H9 (cell line): ENCODE measurements around the gene RRP12. TPM values are rescaled to one million over a fixed set of nuclear protein-coding genes. Genes with fewer than 3 reads are reported as not detected.

ENCODE experiments used
- DNase-seq: peaks from one replicate; pipeline ENCODE4 v3.0.0-alpha.2; 2017
- H2AFZ ChIP-seq: one replicate; pipeline ENCODE4 v1.6.1; 2013; ENCODE audit warnings: mild to moderate bottlenecking, low read length, control low read depth, moderate library complexity
- H2AK5ac ChIP-seq: 2 replicates; pipeline ENCODE4 v1.6.1; 2013; ENCODE audit warnings: low read length, control low read depth, mixed read lengths; ENCODE audit not compliant: insufficient read length
- H2BK120ac ChIP-seq: one replicate; pipeline ENCODE4 v1.6.1; 2013; ENCODE audit warnings: low read depth, mild to moderate bottlenecking, low read length, control low read depth, inconsistent platforms; ENCODE audit not compliant: poor library complexity, severe bottlenecking
- H2BK12ac ChIP-seq: 2 replicates; pipeline ENCODE4 v1.6.1; 2013; ENCODE audit warnings: low read length, control low read depth, mixed read lengths, low read depth; ENCODE audit not compliant: insufficient read length
- H2BK15ac ChIP-seq: 2 replicates; pipeline ENCODE4 v1.6.1; 2013; ENCODE audit warnings: low read depth, low read length, control low read depth
- H2BK20ac ChIP-seq: one replicate; pipeline ENCODE4 v1.6.1; 2013; ENCODE audit warnings: low read depth, mild to moderate bottlenecking, low read length, control low read depth, inconsistent platforms; ENCODE audit not compliant: poor library complexity, severe bottlenecking
- H2BK5ac ChIP-seq: 2 replicates; pipeline ENCODE4 v1.6.1; 2013; ENCODE audit warnings: low read length, control low read depth, mixed read lengths; ENCODE audit not compliant: insufficient read length
- H3K14ac ChIP-seq: 2 replicates; pipeline ENCODE4 v1.6.1; 2013; ENCODE audit warnings: low read length, control low read depth; ENCODE audit not compliant: insufficient read depth
- H3K18ac ChIP-seq: 2 replicates; pipeline ENCODE4 v1.6.1; 2013; ENCODE audit warnings: low read depth, mild to moderate bottlenecking, mixed read lengths, low read length, control low read depth; ENCODE audit not compliant: insufficient read length
- H3K23ac ChIP-seq: 2 replicates; pipeline ENCODE4 v1.6.1; 2013; ENCODE audit warnings: low read length, control low read depth, mixed read lengths, low read depth; ENCODE audit not compliant: insufficient read length
- H3K23me2 ChIP-seq: 2 replicates; pipeline ENCODE4 v1.6.1; 2013; ENCODE audit warnings: low read depth, mild to moderate bottlenecking, mixed read lengths, low read length, control low read depth; ENCODE audit not compliant: insufficient read length, poor library complexity, severe bottlenecking
- H3K27ac ChIP-seq: 2 replicates; pipeline ENCODE4 v1.5.1; 2013; ENCODE audit warnings: low read length, control low read depth, mixed read lengths, low read depth; ENCODE audit not compliant: insufficient read length
- H3K27me3 ChIP-seq: 2 replicates; pipeline ENCODE4 v1.6.1; 2013; ENCODE audit warnings: low read length, control low read depth, inconsistent platforms; ENCODE audit not compliant: insufficient read depth
- H3K4ac ChIP-seq: 2 replicates; pipeline ENCODE4 v1.6.1; 2013; ENCODE audit warnings: low read depth, mild to moderate bottlenecking, control low read depth, inconsistent platforms, low read length, moderate library complexity
- H3K4me1 ChIP-seq: 2 replicates; pipeline ENCODE4 v1.6.1; 2013; ENCODE audit warnings: low read length, control low read depth, inconsistent platforms; ENCODE audit not compliant: insufficient read depth
- H3K4me2 ChIP-seq: 2 replicates; pipeline ENCODE4 v1.6.1; 2013; ENCODE audit warnings: low read length, control low read depth, mixed read lengths; ENCODE audit not compliant: insufficient read length, insufficient read depth
- H3K56ac ChIP-seq: 2 replicates; pipeline ENCODE4 v1.6.1; 2013; ENCODE audit warnings: low read depth, mild to moderate bottlenecking, mixed read lengths, low read length, control low read depth; ENCODE audit not compliant: insufficient read length
- H3K79me1 ChIP-seq: 2 replicates; pipeline ENCODE4 v1.6.1; 2013; ENCODE audit warnings: low read depth, mild to moderate bottlenecking, moderate library complexity, low read length, control low read depth, inconsistent platforms; ENCODE audit not compliant: insufficient read depth, poor library complexity, severe bottlenecking
- H3K79me2 ChIP-seq: 2 replicates; pipeline ENCODE4 v1.6.1; 2013; ENCODE audit warnings: low read length, control low read depth, inconsistent platforms; ENCODE audit not compliant: insufficient read depth
- H3K9ac ChIP-seq: 2 replicates; pipeline ENCODE4 v1.6.1; 2013; ENCODE audit warnings: low read length, control low read depth, mixed read lengths; ENCODE audit not compliant: insufficient read length; ENCODE audit errors: extremely low read depth
- H3K9me3 ChIP-seq: one replicate; pipeline ENCODE4 v1.6.1; 2013; ENCODE audit warnings: low read depth, low read length, inconsistent platforms; ENCODE audit not compliant: control insufficient read depth
- H3T11ph ChIP-seq: one replicate; pipeline ENCODE4 v1.6.1; 2013; ENCODE audit warnings: mild to moderate bottlenecking, low read length, control low read depth, inconsistent platforms
- H4K20me1 ChIP-seq: one replicate; pipeline ENCODE4 v1.6.1; 2013; ENCODE audit not compliant: control insufficient read depth, insufficient read length, insufficient read depth
- H4K5ac ChIP-seq: 2 replicates; pipeline ENCODE4 v1.6.1; 2013; ENCODE audit warnings: low read depth, mild to moderate bottlenecking, mixed read lengths, low read length, control low read depth; ENCODE audit not compliant: insufficient read length
- H4K8ac ChIP-seq: replicated peaks from 2 replicates; pipeline ENCODE4 v1.6.1; 2013; ENCODE audit warnings: low read length, control low read depth, mixed read lengths, low read depth; ENCODE audit not compliant: insufficient read length
- H4K91ac ChIP-seq: 2 replicates; pipeline ENCODE4 v1.6.1; 2013; ENCODE audit warnings: low read depth, mild to moderate bottlenecking, moderate library complexity, mixed read lengths, low read length, control low read depth; ENCODE audit not compliant: insufficient read length
- H3K27ac Mint-ChIP-seq, 3 experiments: 2 replicates in 2 of 3; 3 replicates in 1 of 3; pipeline ENCODE4 v1.8.0; 2020 to 2021; ENCODE audit warnings: mixed read lengths in 3 of 3, mild to moderate bottlenecking in 1 of 3, moderate library complexity in 1 of 3
- H3K27me3 Mint-ChIP-seq: 2 replicates; pipeline ENCODE4 v1.8.0; 2021; ENCODE audit warnings: low read depth, mild to moderate bottlenecking, moderate library complexity, mixed read lengths
- H3K36me3 Mint-ChIP-seq, 3 experiments: 2 replicates in 2 of 3; 3 replicates in 1 of 3; pipeline ENCODE4 v1.8.0; 2020 to 2021; ENCODE audit warnings: low read depth in 3 of 3, mixed read lengths in 3 of 3; ENCODE audit not compliant: insufficient read depth in 1 of 3
- H3K4me1 Mint-ChIP-seq, 2 experiments: 2 replicates each; pipeline ENCODE4 v1.8.0; 2020; ENCODE audit warnings: mixed read lengths in 2 of 2
- H3K4me3 Mint-ChIP-seq, 2 experiments: 2 replicates in 1 of 2; 3 replicates in 1 of 2; pipeline ENCODE4 v1.8.0; 2020 to 2021; ENCODE audit warnings: mild to moderate bottlenecking in 2 of 2, mixed read lengths in 2 of 2, moderate library complexity in 1 of 2
- H3K9me3 Mint-ChIP-seq, 2 experiments: 2 replicates in 1 of 2; 3 replicates in 1 of 2; pipeline ENCODE4 v1.8.0; 2020; ENCODE audit warnings: mild to moderate bottlenecking in 2 of 2, mixed read lengths in 2 of 2, moderate library complexity in 1 of 2
- CTCF ChIP-seq: fragments of 200-600 bp; sonication (generic); conservative IDR thresholded peaks from 3 replicates; pipeline ENCODE4 v1.8.0; 2021; ENCODE audit warnings: antibody characterized with exemption, mild to moderate bottlenecking
- WGBS: extraction: QIAGEN DNeasy Blood & Tissue Kit; methylation state at CpG from one replicate; pipeline ENCODE4 v1.1.7; 2013; ENCODE audit warnings: missing lambda C conversion rate, low lambda C conversion rate, mixed read lengths; ENCODE audit not compliant: insufficient read length; ENCODE audit errors: extremely low coverage; 5-methylcytosine and 5-hydroxymethylcytosine counted together
- total RNA-seq: library from RNA; stranded (reverse); gene quantifications from 2 replicates; pipeline ENCODE4 v1.2.1, GENCODE V29; 2021

Gene RRP12
- total RNA-seq, 1 experiment from 2014 or later: 71.6 TPM

- no CpG with 5 or more reads among the region's 5 CpGs for WGBS
- no peak overlapping the region for H2BK5ac ChIP-seq
- H3K14ac ChIP-seq: no peak overlapping the region
- Mint-ChIP-seq H3K36me3 (peaks cover 51 to 73% (median 65%) of the 10 kb centered on the region in 3 experiments; a peak in 6 of 7 replicates), H3K9me3 (no peaks in the 10 kb centered on the region), H3K27ac (no peak overlapping the region), H3K4me1 (no peaks in the 10 kb centered on the region), H3K27me3 (no peaks in the 10 kb centered on the region), H3K4me3 (no peak overlapping the region)
- no peak overlapping the region for H2BK15ac ChIP-seq
- no peak overlapping the region for H3K4me2 ChIP-seq
- no peak overlapping the region for H2BK12ac ChIP-seq
- H3K9me3 ChIP-seq: no peaks in the 10 kb centered on the region
- H4K20me1 ChIP-seq: no peaks in the 10 kb centered on the region
- H2BK120ac ChIP-seq: no peak overlapping the region
- no peak overlapping the region for H2AK5ac ChIP-seq
- H3K23me2 ChIP-seq: no peaks in the 10 kb centered on the region
- H4K5ac ChIP-seq: no peak overlapping the region
- no peak for TF ChIP-seq CTCF
- H2AFZ ChIP-seq: no peak overlapping the region
- H3K4me1 ChIP-seq: no peaks in the 10 kb centered on the region
- no peak overlapping the region for H3K56ac ChIP-seq
- H3K27me3 ChIP-seq: no peaks in the 10 kb centered on the region
- H3K18ac ChIP-seq: no peak overlapping the region
- H4K91ac ChIP-seq: no peak overlapping the region
- DNase-seq: no peak
- H4K8ac ChIP-seq: no peak overlapping the region
- H3K79me2 ChIP-seq: no peaks in the 10 kb centered on the region
- no peak overlapping the region for H3K4ac ChIP-seq
- no peak overlapping the region for H3T11ph ChIP-seq
- no peak overlapping the region for H3K9ac ChIP-seq
- no peak overlapping the region for H2BK20ac ChIP-seq
- H3K27ac ChIP-seq: no peak overlapping the region
- no peak overlapping the region for H3K23ac ChIP-seq
- H3K79me1 ChIP-seq: no peaks in the 10 kb centered on the region
Measured at GRCh38 chr10:97390091-97390490, 11.0 kb downstream of the RRP12 start.
